GM12878 (cell line): Measurements from ENCODE around the gene TSHZ3. TPM values are rescaled to one million over a fixed set of nuclear protein-coding genes. Genes with fewer than 3 reads are reported as not detected.

Experiments
- ATAC-seq: fragments of 200-7000 bp; cut with Tn5 transposase; 3 replicates; pipeline ENCODE4 v1.9.1; 2020; ENCODE audit warnings: mild to moderate bottlenecking, moderate library complexity
- BruUV-seq: library from RNA; stranded (reverse); fragments of 400-500 nt; replicated peaks from 2 replicates; lab custom pipeline; 2021; lab: Mats Ljungman, UMichigan
- CTCF ChIA-PET: fragments of 300-600 bp; sonication (Branson Sonifier 250); formaldehyde crosslinking; extraction: SDS; loops from one replicate; lab custom pipeline; 2021; ENCODE audit warnings: inconsistent platforms; lab: Yijun Ruan, JAX
- POLR2A ChIA-PET: fragments of 350-600 bp; formaldehyde crosslinking; extraction: SDS; loops from one replicate; lab custom pipeline; 2021; ENCODE audit warnings: inconsistent platforms; lab: Charles Lee
- RAD21 ChIA-PET: fragments of 300-600 bp; sonication (Branson Sonifier 250); formaldehyde crosslinking; loops from one replicate; lab custom pipeline; 2023; ENCODE audit warnings: antibody characterized with exemption; ENCODE audit not compliant: unreplicated experiment; lab: Charles Lee
- SMC1A ChIA-PET: fragments of 300-600 bp; sonication (Branson Sonifier 250); formaldehyde crosslinking; loops from one replicate; lab custom pipeline; 2023; ENCODE audit not compliant: unreplicated experiment, uncharacterized antibody; lab: Charles Lee
- DNase-seq: peaks from one replicate; pipeline ENCODE4 v3.0.0-alpha.2; 2011; ENCODE audit warnings: low read depth, low spot score
- FAIRE-seq: peaks from 3 replicates; lab custom pipeline; 2011; peaks lifted over from hg19 to GRCh38; lab: Jason Lieb, UNC
- H2AFZ ChIP-seq: 2 replicates; pipeline ENCODE4 v1.6.0; 2011; ENCODE audit warnings: low read depth, low read length, control low read depth; ENCODE audit not compliant: control insufficient read depth
- H3K27ac ChIP-seq: 2 replicates; pipeline ENCODE4 v1.5.1; 2011; ENCODE audit warnings: control low read depth; ENCODE audit not compliant: control insufficient read depth, insufficient read depth
- H3K27me3 ChIP-seq, 2 experiments: replicated peaks in 1 of 2; 2 replicates each; pipeline versions ENCODE4 v1.6.0 to v1.6.1; 2011; ENCODE audit warnings: low read length in 1 of 2; ENCODE audit not compliant: control insufficient read depth in 2 of 2, insufficient read depth in 2 of 2
- H3K36me3 ChIP-seq, 2 experiments: 2 replicates each; pipeline ENCODE4 v1.5.1; 2011; ENCODE audit warnings: low read length in 1 of 2; ENCODE audit not compliant: control insufficient read depth in 2 of 2, insufficient read depth in 2 of 2
- H3K4me1 ChIP-seq: 2 replicates; pipeline ENCODE4 v1.6.1; 2011; ENCODE audit warnings: mild to moderate bottlenecking, low read length, moderate library complexity, mixed read lengths; ENCODE audit not compliant: control insufficient read depth, insufficient read depth
- H3K4me2 ChIP-seq: 2 replicates; pipeline ENCODE4 v1.6.0; 2011; ENCODE audit warnings: control low read depth; ENCODE audit not compliant: control insufficient read depth, insufficient read depth
- H3K4me3 ChIP-seq: fragments of 200-600 bp; sonication (generic); 2 replicates; pipeline ENCODE4 v1.5.1; 2016
- H3K79me2 ChIP-seq: 2 replicates; pipeline ENCODE4 v1.6.0; 2011; ENCODE audit warnings: low read length; ENCODE audit not compliant: control insufficient read depth, insufficient read depth
- H3K9ac ChIP-seq: 2 replicates; pipeline ENCODE4 v1.8.0; 2011; ENCODE audit warnings: low read length, control low read depth, mixed read lengths; ENCODE audit not compliant: control insufficient read depth, insufficient read depth
- H3K9me3 ChIP-seq: replicated peaks from 3 replicates; pipeline ENCODE4 v1.5.1; 2011; ENCODE audit warnings: mild to moderate bottlenecking, low read length; ENCODE audit not compliant: control insufficient read depth, insufficient read depth
- H4K20me1 ChIP-seq: 2 replicates; pipeline ENCODE4 v1.6.0; 2011; ENCODE audit not compliant: control insufficient read depth, insufficient read depth
- CHD2 ChIP-seq: IDR thresholded peaks from 2 replicates; pipeline ENCODE4 v1.6.1; 2011; ENCODE audit warnings: low read depth, low read length, improper control_type of control experiment, borderline replicate concordance
- EGR1 ChIP-seq, 2 experiments: IDR thresholded peaks; 1 replicate in 1 of 2; 2 replicates in 1 of 2; pipeline ENCODE4 v1.6.1; 2011 to 2012; ENCODE audit warnings: low read depth in 2 of 2, low read length in 2 of 2, borderline replicate concordance in 1 of 2, mild to moderate bottlenecking in 1 of 2, moderate library complexity in 1 of 2
- EP300 ChIP-seq, 2 experiments: fragments of 150-350 bp in 1 of 2; IDR thresholded peaks; 2 replicates each; pipeline ENCODE4 v1.6.1; 2011 to 2012; ENCODE audit warnings: low read depth in 2 of 2, low read length in 2 of 2, borderline replicate concordance in 1 of 2, improper control_type of control experiment in 1 of 2, inconsistent platforms in 1 of 2; ENCODE audit not compliant: control insufficient read depth in 1 of 2
- FOXK2 ChIP-seq: fragments of 450-650 bp; IDR thresholded peaks from 2 replicates; pipeline ENCODE4 v1.6.1; 2017; ENCODE audit warnings: mild to moderate bottlenecking, moderate library complexity
- HDAC6 ChIP-seq: fragments of 200-600 bp; sonication (generic); IDR thresholded peaks from one replicate; pipeline ENCODE4 v1.8.0; 2017; ENCODE audit warnings: antibody characterized with exemption; ENCODE audit not compliant: unreplicated experiment
- IRF4 ChIP-seq: IDR thresholded peaks from 2 replicates; pipeline ENCODE4 v1.6.1; 2011; ENCODE audit warnings: low read depth, low read length
- KAT2A ChIP-seq: conservative IDR thresholded peaks from 2 replicates; pipeline ENCODE4 v1.6.1; 2011; ENCODE audit warnings: low read depth, low read length; ENCODE audit not compliant: control insufficient read depth
- MEF2B ChIP-seq: fragments of 450-650 bp; IDR thresholded peaks from 2 replicates; pipeline ENCODE4 v1.6.1; 2018; ENCODE audit warnings: mild to moderate bottlenecking, moderate library complexity; ENCODE audit not compliant: partially characterized antibody, poor library complexity, severe bottlenecking
- MTA2 ChIP-seq: fragments of 450-650 bp; IDR thresholded peaks from 2 replicates; pipeline ENCODE4 v1.6.1; 2016; ENCODE audit warnings: low read depth, mild to moderate bottlenecking, moderate library complexity
- MXI1 ChIP-seq: fragments of 150-350 bp; IDR thresholded peaks from 2 replicates; pipeline ENCODE4 v1.6.1; 2011; ENCODE audit warnings: low read depth, mild to moderate bottlenecking, inconsistent platforms, low read length, improper control_type of control experiment
- NFIC ChIP-seq: IDR thresholded peaks from 2 replicates; pipeline ENCODE4 v1.6.1; 2012; ENCODE audit warnings: low read depth, mild to moderate bottlenecking, inconsistent platforms, low read length, moderate library complexity
- NR2C2 ChIP-seq: IDR thresholded peaks from 2 replicates; pipeline ENCODE4 v1.6.1; 2011; ENCODE audit warnings: borderline replicate concordance, low read depth; ENCODE audit not compliant: control insufficient read depth, insufficient read length
- PML ChIP-seq: IDR thresholded peaks from 2 replicates; pipeline ENCODE4 v1.6.1; 2012; ENCODE audit warnings: low read length, inconsistent platforms
- POLR2AphosphoS5 ChIP-seq: IDR thresholded peaks from 2 replicates; pipeline ENCODE4 v1.6.1; 2011; ENCODE audit warnings: mild to moderate bottlenecking, low read length, inconsistent platforms
- RAD21 ChIP-seq: IDR thresholded peaks from 2 replicates; pipeline ENCODE4 v1.6.1; 2011; ENCODE audit warnings: mild to moderate bottlenecking, low read depth, low read length, moderate library complexity; ENCODE audit not compliant: insufficient read depth
- RAD51 ChIP-seq: fragments of 450-650 bp; IDR thresholded peaks from 2 replicates; pipeline ENCODE4 v1.6.1; 2016; ENCODE audit warnings: moderate library complexity, mild to moderate bottlenecking, inconsistent platforms
- TCF7 ChIP-seq: IDR thresholded peaks from 2 replicates; pipeline ENCODE4 v1.6.1; 2014; ENCODE audit warnings: antibody characterized with exemption, borderline replicate concordance
- ZZZ3 ChIP-seq: IDR thresholded peaks from 2 replicates; pipeline ENCODE4 v1.6.1; 2011; ENCODE audit warnings: low read depth; ENCODE audit not compliant: control insufficient read depth, insufficient read length
- whole genome bisulfite sequencing: methylation state at CpG from one replicate; pipeline ENCODE4 v1.1.6; 2016; ENCODE audit warnings: low lambda C conversion rate; ENCODE audit not compliant: insufficient replicate concordance, insufficient coverage; ENCODE audit errors: missing lambda C conversion rate; 5-methylcytosine and 5-hydroxymethylcytosine counted together
- in situ Hi-C: fragments of 300-500 bp; cut with MboI; formaldehyde crosslinking; loops from 9 replicates; pipeline ENCODE4 v1.14.3; 2018; ENCODE audit warnings: mixed read lengths
- intact Hi-C: fragments of 100-400 bp; cut with micrococcal nuclease; formaldehyde crosslinking; loops from one replicate; pipeline ENCODE4 v1.14.2; 2022; ENCODE audit not compliant: unreplicated experiment
- polyA plus RNA-seq, 11 experiments: library from polyadenylated mRNA; depleted of rRNA in 4 of 11; unstranded in 6 of 11; stranded (reverse) in 5 of 11; fragments of >200 nt; fragmentation: Nextera tagmentation in 4 of 11; fragmentation: Illumina TruSeq in 1 of 11; extraction: Ambion mirVana in 4 of 11; extraction: Trizol in 1 of 11; gene quantifications; 1 replicate in 1 of 11; 2 replicates in 10 of 11; pipeline versions ENCODE4 v1.2.1 to v1.2.3, GENCODE V29; 2011 to 2016; ENCODE audit warnings: inconsistent platforms in 2 of 11, missing spikeins in 2 of 11, low read depth in 1 of 11
- total RNA-seq, 4 experiments: library from RNA; depleted of rRNA in 3 of 4; stranded (reverse); fragments of >200 nt in 3 of 4; fragmentation: Illumina TruSeq in 1 of 4; extraction: Trizol in 1 of 4; gene quantifications; 2 replicates each; pipeline versions ENCODE4 v1.2.1 to v1.2.3, GENCODE V29; 2013 to 2021
- TF ChIP-seq, protein P1 (sequence below): fragments of 450-650 bp; IDR thresholded peaks from 2 replicates; pipeline ENCODE4 v1.6.1; 2017; ENCODE audit warnings: borderline replicate concordance
- TF ChIP-seq, protein P2 (sequence below): fragments of 450-650 bp; IDR thresholded peaks from 2 replicates; pipeline ENCODE4 v1.6.1; 2017; ENCODE audit warnings: mild to moderate bottlenecking

TSHZ3 gene
- total and polyA plus RNA-seq, 10 of the 15 experiments (the other 5 are each of a cell fraction or from before 2014, with no cell fraction given): 0.23 TPM; not detected in 9

DNA sequence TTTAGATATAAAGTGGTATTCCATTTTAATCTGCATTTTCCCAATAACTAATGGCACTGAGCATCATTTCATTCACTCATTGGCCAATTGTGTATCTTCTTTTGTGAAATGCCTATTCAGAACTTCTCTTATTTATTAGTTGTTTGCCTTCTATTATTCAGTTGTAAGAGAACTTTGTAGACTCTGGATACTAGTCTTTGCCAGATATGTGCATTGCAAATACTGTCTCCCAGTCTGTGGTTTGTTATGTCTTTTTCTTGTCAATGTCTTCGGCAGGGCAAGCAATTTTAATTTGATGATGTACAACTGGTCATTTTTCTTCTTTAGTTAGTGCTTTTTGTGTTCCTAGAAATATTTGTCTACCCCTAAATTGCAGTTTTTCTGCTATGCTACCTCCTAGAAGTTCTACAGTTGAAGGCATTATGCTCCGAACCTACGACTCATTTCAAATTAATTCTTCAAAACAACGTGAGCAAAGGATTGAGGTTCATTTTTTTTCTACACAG lies 115.9 kb downstream of the TSHZ3 start:
- no peak overlapping the region for H3K9ac ChIP-seq
- H3K36me3 ChIP-seq: no peaks in the 10 kb centered on the region
- intact Hi-C loops (no loop called here), in situ Hi-C loops (no loop called here)
- H3K27me3 ChIP-seq: no peaks in the 10 kb centered on the region
- ChIA-PET RAD21 (no interaction called here), CTCF (no interaction called here), SMC1A (no interaction called here), POLR2A (no interaction called here)
- BruUV-seq: no TSS peak
- no peak for TF ChIP-seq FOXK2
- TF ChIP-seq CHD2: no peak
- TF ChIP-seq HDAC6: no peak
- TF ChIP-seq, protein P1, sequence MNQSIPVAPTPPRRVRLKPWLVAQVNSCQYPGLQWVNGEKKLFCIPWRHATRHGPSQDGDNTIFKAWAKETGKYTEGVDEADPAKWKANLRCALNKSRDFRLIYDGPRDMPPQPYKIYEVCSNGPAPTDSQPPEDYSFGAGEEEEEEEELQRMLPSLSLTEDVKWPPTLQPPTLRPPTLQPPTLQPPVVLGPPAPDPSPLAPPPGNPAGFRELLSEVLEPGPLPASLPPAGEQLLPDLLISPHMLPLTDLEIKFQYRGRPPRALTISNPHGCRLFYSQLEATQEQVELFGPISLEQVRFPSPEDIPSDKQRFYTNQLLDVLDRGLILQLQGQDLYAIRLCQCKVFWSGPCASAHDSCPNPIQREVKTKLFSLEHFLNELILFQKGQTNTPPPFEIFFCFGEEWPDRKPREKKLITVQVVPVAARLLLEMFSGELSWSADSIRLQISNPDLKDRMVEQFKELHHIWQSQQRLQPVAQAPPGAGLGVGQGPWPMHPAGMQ: no peak
- TF ChIP-seq POLR2AphosphoS5: no peak
- no peak for TF ChIP-seq MEF2B
- TF ChIP-seq RAD51: no peak
- TF ChIP-seq ZZZ3: no peak
- TF ChIP-seq EP300 (IDR thresholded peaks at IDR 0.05; ENCODE audit: borderline replicate concordance in 1 of 2, control insufficient read depth in 1 of 2, low read depth in 2 of 2, low read length in 2 of 2): no peak
- TF ChIP-seq, protein P2, sequence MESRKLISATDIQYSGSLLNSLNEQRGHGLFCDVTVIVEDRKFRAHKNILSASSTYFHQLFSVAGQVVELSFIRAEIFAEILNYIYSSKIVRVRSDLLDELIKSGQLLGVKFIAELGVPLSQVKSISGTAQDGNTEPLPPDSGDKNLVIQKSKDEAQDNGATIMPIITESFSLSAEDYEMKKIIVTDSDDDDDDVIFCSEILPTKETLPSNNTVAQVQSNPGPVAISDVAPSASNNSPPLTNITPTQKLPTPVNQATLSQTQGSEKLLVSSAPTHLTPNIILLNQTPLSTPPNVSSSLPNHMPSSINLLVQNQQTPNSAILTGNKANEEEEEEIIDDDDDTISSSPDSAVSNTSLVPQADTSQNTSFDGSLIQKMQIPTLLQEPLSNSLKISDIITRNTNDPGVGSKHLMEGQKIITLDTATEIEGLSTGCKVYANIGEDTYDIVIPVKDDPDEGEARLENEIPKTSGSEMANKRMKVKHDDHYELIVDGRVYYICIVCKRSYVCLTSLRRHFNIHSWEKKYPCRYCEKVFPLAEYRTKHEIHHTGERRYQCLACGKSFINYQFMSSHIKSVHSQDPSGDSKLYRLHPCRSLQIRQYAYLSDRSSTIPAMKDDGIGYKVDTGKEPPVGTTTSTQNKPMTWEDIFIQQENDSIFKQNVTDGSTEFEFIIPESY: no peak
- no peak for TF ChIP-seq RAD21
- TF ChIP-seq EGR1 (IDR thresholded peaks at IDR 0.05; ENCODE audit: borderline replicate concordance in 1 of 2, low read depth in 2 of 2, low read length in 2 of 2): no peak
- no peak for TF ChIP-seq TCF7
- TF ChIP-seq NR2C2: no peak
- TF ChIP-seq MTA2: no peak
- no peak for TF ChIP-seq MXI1
- no peak for TF ChIP-seq KAT2A
- TF ChIP-seq NFIC: no peak
- no peak for TF ChIP-seq IRF4
- TF ChIP-seq PML: no peak
- H4K20me1 ChIP-seq: no peaks in the 10 kb centered on the region
- no peak overlapping the region for H2AFZ ChIP-seq
- FAIRE-seq (no peak), ATAC-seq (no peak), DNase-seq (no peak)
- no peaks in the 10 kb centered on the region for H3K4me1 ChIP-seq
- no peak overlapping the region for H3K4me2 ChIP-seq
- no peak overlapping the region for H3K4me3 ChIP-seq
- no peak overlapping the region for H3K27ac ChIP-seq
- WGBS: 22% methylated on average over 4 of the region's 4 CpGs
- no peaks in the 10 kb centered on the region for H3K9me3 ChIP-seq
- no peaks in the 10 kb centered on the region for H3K79me2 ChIP-seq
